ENCODE data around the gene NDUFS2.
A peak's percentile ranks its signal among the peaks of the same experiment; 100 is the strongest.

NDUFS2 gene

DNA sequence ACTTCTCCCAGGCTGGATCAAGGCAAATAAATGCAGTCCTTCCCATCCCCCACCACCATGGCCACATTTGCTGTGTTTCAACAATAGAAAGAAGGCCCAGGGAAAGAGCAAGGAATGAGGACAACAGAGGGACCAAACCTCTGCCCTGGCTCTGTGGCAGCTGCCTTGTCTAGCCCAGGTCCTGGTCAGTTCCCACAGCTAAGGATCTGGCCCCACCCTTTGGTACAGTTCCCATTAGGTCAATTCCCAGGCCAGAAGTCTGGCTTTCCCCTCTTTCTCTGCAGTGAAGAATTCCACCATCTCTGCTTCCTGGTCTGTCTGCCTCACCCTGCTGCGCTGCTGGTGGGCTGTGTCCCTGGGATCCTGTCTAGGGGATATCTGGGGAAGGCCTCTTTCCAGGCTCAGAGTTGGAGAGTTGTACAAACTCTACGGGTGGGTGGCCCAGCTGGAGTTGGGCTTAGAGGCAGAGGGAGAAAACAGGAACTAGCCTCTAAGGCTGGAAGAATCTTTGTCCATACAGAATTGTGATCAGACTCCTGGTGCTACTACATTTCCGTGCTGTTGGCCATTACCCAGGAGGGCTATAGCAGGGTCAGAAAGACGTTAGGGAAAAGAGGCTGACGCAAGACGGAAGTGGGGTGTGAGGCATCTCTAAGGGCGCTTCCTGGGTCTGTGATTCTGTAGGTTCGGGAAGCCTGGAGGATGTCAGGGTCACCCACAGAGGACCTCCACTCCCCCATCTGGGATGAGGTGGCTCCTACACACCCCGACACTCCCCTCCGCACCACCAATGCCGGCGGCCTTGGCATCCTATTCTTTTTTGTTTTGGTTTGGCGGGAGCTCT lies 953 bp upstream of the NDUFS2 start:
- peak; percentile 24 for DNase-seq (ENCODE audit: low read depth, low spot score)
- TF ChIP-seq, protein P1, sequence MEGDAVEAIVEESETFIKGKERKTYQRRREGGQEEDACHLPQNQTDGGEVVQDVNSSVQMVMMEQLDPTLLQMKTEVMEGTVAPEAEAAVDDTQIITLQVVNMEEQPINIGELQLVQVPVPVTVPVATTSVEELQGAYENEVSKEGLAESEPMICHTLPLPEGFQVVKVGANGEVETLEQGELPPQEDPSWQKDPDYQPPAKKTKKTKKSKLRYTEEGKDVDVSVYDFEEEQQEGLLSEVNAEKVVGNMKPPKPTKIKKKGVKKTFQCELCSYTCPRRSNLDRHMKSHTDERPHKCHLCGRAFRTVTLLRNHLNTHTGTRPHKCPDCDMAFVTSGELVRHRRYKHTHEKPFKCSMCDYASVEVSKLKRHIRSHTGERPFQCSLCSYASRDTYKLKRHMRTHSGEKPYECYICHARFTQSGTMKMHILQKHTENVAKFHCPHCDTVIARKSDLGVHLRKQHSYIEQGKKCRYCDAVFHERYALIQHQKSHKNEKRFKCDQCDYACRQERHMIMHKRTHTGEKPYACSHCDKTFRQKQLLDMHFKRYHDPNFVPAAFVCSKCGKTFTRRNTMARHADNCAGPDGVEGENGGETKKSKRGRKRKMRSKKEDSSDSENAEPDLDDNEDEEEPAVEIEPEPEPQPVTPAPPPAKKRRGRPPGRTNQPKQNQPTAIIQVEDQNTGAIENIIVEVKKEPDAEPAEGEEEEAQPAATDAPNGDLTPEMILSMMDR (IDR thresholded peaks at IDR 0.05; ENCODE audit: low read depth, low read length): no peak
- in situ Hi-C loops (cut with HindIII; ENCODE audit: low sequenced_read_pairs): loop anchor here (25.0 kb wide), 1 partner anchor 161 kb away; the partner anchor contains the start of gene CFAP126
- peak overlapping the region; percentile 63 for H3K4me3 ChIP-seq (ENCODE audit: low read depth, low read length)

DNA sequence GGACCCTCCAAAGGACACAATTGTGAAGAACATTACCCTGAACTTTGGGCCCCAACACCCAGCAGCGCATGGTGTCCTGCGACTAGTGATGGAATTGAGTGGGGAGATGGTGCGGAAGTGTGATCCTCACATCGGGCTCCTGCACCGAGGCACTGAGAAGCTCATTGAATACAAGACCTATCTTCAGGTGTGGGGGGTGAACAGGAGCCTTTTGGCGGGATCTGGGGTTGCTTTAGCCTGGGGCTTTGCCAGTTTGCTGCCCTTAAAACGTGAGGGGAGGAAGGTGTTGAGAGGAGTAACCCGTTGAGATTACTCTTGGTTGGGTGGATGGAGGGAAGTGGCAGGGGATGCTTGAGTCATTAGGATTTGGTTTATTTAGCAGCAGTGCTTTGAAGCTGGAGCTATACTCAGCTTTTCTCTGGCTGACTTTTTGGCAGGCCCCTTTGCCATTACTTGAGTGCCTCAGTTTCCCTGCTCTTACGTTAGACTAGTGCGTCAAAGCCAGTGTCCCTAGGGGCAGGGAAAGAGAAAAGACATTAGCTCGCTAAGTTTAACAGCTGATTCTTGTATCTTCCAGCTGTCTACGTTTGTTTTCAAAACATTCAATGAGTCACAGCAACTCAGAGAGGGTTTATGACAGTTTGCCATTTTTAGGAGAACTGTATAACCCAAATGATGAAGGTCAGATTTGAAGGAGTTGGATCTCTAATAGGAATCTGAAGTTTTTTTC lies 4.4 kb downstream of the NDUFS2 start:
- in situ Hi-C loops (cut with HindIII; ENCODE audit: low sequenced_read_pairs): loop anchor here (25.0 kb wide), 1 partner anchor 156 kb away; the partner anchor contains the start of gene CFAP126
- H3K4me3 ChIP-seq (ENCODE audit: low read depth, low read length): no peak overlapping the region
- TF ChIP-seq, protein P1 (IDR thresholded peaks at IDR 0.05; ENCODE audit: low read depth, low read length): no peak
- DNase-seq (ENCODE audit: low read depth, low spot score): no peak

DNA sequence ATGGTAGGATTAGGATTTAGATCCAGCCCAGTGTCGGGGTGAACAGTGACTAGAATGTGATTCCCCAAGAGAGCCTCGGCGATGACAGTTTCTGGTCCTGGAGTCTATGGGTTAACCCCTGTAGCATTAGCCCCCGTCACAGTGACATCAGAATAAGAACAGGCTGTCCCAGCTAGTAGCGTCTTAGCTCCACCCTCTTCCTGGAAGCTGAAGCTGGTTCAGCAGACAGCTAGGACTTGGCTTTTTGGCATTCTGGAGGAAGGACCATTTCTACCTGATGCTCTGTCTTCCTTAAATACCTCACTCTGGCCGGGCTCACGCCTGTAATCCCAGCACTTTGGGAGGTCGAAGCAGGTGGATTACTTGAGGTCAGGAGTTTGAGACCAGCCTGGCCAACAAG lies 5.0 kb downstream of the NDUFS2 start:
- no peak overlapping the region for H3K4me3 ChIP-seq (ENCODE audit: low read depth, low read length)
- TF ChIP-seq, protein P1 (IDR thresholded peaks at IDR 0.05; ENCODE audit: low read depth, low read length): no peak
- in situ Hi-C loops (cut with HindIII; ENCODE audit: low sequenced_read_pairs): loop anchor here (25.0 kb wide), 1 partner anchor 155 kb away; the partner anchor contains the start of gene CFAP126
- DNase-seq (ENCODE audit: low read depth, low spot score): no peak

- in situ Hi-C loops (cut with HindIII; ENCODE audit: low sequenced_read_pairs): loop anchor here (25.0 kb wide), 1 partner anchor 152 kb away; the partner anchor contains the start of gene CFAP126
- H3K4me3 ChIP-seq (ENCODE audit: low read depth, low read length): no peak overlapping the region
- TF ChIP-seq, protein P1 (IDR thresholded peaks at IDR 0.05; ENCODE audit: low read depth, low read length): peak; percentile 96
- peak; percentile 62 for DNase-seq (ENCODE audit: low read depth, low spot score)
Measured at GRCh38 chr1:161209790-161210409, 7.7 kb downstream of the NDUFS2 start.

DNA sequence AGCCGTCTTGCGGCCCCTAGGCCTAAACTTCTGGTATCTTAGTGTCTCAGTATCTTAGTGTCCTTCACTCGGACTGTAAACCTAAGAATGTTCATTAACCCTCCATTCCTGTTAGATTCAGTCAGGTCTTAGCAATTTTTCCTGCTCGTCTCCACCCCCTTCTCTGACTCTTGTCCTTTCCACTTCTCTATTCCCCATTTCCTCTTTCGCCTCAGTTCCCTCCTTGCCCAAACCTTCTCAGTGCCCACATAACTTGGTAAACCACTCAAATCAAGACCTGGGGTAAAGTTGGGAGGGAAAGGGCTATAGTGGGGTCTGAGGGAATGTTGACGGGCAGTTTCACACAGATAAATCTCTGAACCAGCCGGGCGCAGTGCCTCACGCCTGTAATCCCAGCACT lies 12.2 kb downstream of the NDUFS2 start:
- in situ Hi-C loops (cut with HindIII; ENCODE audit: low sequenced_read_pairs): loop anchor here (25.0 kb wide), 1 partner anchor 148 kb away; the partner anchor contains the start of gene CFAP126
- DNase-seq (ENCODE audit: low read depth, low spot score): no peak
- TF ChIP-seq, protein P1 (IDR thresholded peaks at IDR 0.05; ENCODE audit: low read depth, low read length): no peak
- no peak overlapping the region for H3K4me3 ChIP-seq (ENCODE audit: low read depth, low read length)

GRCh38 chr1:161215076-161215475 lies 12.9 kb downstream of the NDUFS2 start, which contains the start of gene FCER1G:
Gene FCER1G, plus strand, starts transcription at chr1:161215295. Its CDS starts 27 bp downstream, at chr1:161215322.
- no peak within 1 kb of the TSS for H3K4me3 ChIP-seq (ENCODE audit: low read depth, low read length)
- in situ Hi-C loops (cut with HindIII; ENCODE audit: low sequenced_read_pairs): loop anchor here (25.0 kb wide), 1 partner anchor 147 kb away; the partner anchor contains the start of gene CFAP126
- TF ChIP-seq, protein P1 (IDR thresholded peaks at IDR 0.05; ENCODE audit: low read depth, low read length): no peak
- DNase-seq (ENCODE audit: low read depth, low spot score): no peak
